NCI-H446 (cell line): ENCODE measurements around the gene LRRC52.

ENCODE experiments used
- DNase-seq, 2 experiments: peaks; one replicate each; lab custom pipeline; 2025; lab: John Stamatoyannopoulos, UW

The LRRC52 gene, protein sequence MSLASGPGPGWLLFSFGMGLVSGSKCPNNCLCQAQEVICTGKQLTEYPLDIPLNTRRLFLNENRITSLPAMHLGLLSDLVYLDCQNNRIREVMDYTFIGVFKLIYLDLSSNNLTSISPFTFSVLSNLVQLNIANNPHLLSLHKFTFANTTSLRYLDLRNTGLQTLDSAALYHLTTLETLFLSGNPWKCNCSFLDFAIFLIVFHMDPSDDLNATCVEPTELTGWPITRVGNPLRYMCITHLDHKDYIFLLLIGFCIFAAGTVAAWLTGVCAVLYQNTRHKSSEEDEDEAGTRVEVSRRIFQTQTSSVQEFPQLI

DNA sequence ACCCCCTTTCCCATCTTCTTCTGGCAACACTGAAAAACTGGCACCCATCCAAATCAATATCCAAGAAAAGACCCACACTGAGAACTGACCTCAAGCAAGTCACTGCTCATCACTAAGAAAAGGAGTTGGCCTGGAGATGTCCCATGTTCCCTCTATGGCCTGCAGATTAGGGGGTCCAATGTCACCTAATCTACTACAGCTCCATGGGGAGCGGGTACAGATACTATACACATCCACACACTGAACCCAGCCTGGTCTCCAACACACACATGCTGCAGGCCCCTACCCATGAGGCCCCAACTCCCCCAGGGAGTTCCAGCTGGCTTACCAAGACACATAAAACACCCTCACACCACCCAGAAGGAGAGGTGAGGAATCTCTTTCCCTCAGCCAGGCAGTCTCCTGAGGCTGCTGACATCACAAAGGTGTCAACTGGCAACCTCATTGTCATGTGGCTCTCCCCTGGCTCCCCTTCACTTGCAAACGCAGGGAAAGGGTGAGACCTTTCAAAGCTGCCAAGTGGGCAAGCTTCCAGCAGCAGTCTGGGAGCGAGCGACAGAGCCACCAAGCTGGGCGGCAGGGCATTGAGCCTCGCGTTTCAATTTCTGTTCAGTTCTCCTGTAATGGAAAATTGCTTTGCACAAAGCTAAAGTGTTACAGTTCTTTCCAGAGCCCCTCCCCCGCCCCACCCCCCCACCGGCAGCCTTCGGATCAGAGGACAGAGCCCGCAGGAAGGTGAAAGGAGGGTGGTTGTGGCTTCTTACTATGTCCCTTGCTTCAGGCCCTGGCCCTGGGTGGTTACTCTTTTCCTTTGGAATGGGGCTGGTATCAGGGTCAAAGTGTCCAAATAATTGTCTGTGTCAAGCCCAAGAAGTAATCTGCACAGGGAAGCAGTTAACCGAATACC lies at the start of gene LRRC52:
Gene LRRC52 (plus strand): TSS at position 469 of the 907 bp plus-strand sequence. CDS start 297 bp downstream, at position 766.
- peak in 1 of 2 experiments; percentile 55 for DNase-seq

DNA sequence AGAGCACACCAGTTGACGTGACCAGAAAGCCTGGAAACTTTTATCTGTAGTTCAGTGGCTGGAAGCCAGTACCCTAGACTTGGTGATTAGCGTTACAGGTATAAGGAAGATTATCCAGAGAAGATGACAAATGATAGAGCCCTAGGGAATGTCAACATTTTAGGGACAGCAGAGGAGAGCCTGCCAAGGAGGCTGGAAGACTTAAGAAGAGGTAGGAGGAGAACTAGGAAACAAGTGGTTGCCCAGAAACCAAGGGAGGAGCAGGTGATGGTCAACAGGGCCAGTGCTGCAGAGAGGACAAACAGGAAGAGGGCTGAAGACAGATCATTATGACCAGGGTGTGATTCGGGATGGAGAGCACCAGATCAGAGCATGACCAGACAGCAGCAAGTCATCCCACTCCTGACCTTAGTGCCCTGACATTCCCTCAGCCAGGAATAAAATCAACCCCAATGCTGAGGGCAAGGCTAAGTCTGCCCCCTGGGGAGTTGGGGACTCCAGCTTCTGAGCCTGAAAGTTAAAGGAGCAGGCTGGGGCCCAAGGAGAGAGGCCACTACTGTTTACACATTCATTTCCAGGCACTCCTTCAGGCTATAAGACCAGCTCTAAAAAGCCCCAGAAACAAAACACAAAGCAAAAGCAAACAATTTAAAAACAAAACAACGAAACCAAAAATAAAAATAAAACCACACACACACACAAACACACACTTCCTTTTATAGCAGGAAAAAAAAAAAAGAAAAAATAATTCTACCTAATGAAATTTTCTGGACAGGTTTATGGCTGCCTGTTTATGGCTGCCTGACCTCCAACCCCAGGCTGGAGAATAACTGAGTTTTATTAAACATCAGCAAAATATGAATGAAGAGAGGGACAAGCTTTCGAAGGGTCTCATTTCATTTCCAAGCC lies 48.6 kb upstream of the LRRC52 start:
- no peak for DNase-seq

DNA sequence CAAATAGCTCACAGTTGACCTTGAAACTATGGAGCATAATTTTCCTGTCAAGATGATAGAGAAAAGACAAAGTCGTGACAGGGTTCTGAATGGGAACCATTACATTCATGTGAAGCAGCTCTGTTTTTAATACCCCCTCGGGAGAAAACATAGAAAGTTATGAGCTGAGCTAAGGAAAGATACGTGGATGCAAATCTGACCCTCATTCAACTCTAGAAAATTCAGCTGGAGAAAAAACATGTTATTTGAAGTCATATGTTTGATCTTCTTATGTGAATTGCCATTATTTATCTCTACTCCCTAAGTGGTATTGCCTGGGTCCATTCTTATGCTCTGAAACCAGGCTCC lies 48.0 kb upstream of the LRRC52 start:
- DNase-seq, result no peak

DNA sequence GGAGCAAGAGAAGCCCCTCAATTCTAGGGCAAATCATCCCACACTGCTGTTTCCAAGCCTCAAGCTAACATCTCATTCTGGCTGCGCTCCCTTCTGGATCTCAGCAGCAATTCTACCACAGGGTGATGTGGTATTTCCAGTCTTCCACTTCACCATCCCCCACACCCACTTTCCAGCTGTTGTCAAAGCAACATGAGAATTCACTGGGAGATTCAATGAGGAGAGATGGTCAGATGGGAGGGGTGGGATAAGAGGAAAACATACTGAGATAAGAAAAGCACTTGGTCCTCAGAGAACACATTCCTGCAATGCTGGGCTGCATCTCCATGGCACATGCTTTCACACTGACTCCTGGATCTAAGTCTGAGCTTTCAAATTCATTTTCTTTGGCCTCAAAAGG lies 47.3 kb upstream of the LRRC52 start:
- no peak for DNase-seq

DNA sequence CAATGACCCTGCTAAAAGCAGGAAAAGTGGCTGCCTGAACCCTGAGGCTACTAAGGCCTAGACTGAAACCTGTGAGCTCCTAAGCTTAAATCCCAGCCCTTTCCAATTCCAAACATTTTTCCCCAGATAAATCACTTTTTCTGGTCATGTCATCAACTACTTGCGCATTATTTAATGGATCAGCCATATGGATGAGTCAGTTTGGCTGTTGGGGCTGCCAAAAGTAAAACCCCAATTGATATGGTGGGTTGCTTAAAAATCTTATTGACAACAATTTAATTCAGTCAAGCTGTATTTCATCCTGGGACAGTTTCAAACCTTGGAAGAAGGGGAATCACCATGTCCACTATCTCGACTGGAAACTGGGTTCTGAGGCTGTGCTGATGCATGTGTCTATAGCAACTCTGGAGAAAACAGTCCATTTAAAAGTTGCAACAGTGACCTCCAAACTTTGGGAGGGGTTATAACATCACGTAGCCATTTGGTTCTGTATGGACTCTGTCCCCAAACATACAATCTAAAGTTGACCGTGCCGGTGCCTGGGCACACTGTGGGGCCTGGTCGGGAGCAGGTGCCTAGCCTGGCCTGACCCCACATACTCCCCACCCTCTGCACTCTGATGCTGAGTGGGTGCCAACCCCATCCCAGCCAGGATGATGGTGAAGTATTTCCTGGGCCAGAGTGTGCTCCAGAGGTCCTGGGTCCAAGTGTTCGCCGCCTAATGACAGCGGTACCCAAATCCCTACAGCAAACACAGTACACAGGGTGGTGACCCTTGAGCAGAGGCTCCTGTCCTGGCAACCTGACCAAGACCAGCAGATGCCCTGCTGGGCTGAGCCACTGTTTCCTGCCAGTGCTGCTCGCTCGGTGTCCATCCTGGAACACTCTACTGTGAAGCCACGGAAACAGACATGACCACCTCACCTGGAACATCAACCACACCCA lies 46.5 kb upstream of the LRRC52 start:
- no peak for DNase-seq

DNA sequence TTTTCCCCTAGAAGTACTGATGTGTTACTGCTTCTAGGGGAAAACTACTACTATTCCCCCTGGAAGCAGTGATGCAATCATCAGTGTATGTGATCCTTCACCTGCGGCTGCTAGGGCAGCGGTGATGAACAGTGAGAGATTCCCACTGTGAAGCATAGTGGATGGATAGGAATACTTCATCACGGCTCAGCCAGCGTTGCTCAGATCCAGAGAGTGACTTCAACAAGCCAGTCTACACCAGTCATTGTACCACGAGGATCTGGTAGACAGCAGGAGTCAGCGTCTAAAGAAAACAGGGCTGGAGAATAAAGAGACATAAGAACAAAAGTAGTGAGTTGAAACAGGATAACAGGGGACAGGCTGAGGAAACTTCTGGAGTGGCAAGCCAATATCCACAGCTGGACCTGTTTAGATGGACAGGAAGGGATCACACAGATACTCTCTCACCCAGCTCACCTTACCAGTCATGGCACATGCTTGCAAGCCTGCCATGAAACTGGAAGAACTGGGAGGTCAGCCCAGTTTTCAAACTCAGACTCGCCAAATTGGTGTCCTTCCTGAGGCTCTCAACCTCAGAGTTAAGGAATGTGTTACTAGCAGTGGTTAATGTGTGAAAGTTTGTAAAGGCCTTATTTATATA lies 42.4 kb upstream of the LRRC52 start:
- DNase-seq, result no peak

DNA sequence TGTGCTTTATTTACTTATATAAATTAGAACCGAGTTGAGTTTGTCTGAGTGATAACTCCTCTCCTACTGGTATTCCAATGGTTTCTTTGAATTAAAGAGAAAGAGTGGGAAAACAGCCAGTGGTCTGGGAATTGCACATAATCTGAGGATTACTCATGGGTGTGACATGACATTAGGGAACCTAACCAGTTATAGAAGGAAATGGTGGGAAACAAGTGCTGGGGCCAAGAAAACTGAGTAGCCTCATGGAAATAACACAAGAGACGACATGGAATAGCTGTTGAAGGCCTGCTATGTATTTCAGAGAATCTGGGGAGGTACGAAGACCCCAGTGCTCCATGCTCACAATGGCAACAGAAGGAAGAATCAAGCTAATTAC lies 41.8 kb upstream of the LRRC52 start:
- no peak for DNase-seq

DNA sequence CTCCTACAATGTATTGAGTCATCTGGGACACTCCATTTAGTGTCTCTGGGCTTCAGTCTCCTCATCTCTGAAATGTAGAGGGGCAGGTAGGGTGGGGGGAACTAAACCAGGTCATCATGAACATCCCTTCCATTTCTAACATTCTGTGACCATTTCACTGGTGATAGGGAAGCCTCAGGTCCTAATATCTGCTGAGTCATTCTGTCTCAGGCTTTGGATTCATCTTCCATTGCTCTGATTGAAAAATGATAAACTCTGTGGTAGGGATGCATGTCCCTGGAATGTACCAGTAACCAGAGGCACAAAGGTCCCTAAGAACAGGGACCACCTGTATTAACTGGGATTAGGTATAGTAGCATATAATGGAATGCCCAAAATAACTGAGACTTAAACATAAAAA lies 36.2 kb upstream of the LRRC52 start:
- DNase-seq, result no peak

DNA sequence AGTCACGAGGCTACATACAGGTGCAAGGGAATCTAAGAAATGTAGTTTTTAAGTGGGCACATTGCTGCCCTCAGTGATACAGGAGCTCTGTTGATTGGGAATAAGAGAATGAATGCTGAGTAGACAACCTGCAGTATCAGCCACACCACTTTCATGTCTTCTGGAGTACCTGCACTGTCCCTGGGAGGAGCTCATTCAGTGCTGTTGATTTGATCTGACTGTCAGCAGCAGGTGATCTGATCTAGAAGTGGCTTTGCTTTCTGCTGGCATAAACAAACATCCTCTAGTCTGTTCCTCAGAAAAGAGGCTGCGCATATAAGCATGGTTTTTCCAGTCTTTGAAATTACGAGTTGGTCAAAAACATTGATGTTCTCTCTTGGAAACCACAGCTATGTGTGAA lies 35.5 kb upstream of the LRRC52 start:
- no peak for DNase-seq

DNA sequence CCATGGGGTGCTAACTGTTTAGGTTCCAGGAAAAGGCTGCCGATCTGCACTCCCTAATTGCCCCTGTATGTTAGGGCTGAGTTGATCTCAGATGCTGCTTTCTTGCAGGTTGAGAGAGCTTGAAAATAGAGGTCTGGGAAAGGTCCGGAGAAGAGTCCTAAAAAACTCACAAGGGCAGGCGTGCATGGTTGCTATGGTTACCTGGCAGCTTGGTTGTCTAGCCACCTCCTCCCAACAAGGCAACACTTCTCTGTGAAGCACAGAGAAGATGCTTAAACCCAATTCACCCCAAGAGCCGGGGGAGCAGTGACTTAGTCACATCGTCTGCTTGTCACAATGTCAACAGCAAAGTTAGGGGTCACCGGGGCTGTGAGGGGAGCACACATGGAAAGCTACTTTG lies 31.0 kb upstream of the LRRC52 start:
- no peak for DNase-seq

DNA sequence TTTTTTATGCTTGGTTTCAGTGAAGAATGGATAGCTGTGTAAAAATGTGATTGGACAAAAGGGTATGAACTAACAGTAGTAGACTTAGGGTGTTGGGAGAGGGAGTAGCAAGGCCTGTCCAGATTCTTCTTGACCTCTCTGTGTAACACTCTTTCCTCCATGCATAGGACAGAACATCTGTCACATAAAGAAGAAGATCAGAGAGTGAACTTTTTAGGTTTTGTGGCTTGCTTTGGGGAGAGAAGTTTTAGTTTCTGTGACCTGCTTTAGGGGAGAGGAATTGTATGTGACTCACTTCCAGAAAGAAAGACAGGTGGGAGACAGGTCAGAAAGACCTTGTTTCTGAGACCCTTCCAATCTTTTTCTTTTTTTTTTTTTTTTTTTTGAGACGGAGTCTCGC lies 27.3 kb upstream of the LRRC52 start:
- no peak for DNase-seq

DNA sequence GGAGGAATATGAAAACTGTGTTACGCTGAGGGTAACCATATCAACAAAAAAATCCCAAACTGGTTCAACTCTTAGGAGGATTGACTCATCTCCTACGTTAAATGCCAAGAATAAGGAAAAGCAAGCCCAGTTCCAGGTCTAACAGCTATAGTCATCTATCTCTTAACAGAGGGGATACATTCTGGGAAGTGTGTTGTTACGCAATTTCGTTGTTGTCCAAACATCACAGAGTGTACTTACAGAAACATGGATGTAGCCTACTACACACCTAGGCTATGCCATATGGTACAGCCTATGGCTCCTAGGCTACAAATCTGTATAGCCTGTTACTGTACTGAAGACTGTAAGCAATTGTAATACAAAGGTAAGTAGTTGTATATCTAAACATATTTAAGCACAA lies 23.2 kb upstream of the LRRC52 start:
- DNase-seq, result no peak

DNA sequence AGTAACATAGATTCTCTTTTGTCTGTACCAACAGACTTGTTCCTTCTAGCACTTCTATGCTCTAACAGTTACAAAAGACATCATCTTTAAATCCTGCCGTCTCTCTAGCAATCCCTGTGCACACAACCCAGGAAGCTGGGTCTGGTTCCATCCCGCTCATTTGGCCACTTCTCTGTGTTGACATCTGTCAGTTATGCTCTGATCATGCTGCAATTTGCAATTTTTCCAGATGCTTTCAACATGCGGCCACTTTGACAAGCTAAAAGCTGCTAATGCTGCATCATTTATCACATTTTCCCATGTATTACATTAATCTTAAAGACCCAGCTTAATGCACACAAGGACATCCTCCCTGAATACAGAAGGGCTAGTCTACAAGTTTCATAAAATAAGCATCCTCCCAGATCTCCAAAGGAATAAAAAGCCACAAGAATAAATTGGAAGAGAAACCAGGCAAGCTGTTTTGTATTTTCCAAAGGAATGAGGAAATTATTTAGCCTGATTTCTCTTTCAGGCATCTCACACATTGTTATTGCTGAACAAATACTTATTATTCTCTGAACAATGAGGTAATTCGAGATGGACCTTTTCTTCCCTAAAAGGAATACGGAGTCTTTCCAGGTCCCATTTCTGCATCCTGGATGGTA lies 19.0 kb upstream of the LRRC52 start:
- no peak for DNase-seq

DNA sequence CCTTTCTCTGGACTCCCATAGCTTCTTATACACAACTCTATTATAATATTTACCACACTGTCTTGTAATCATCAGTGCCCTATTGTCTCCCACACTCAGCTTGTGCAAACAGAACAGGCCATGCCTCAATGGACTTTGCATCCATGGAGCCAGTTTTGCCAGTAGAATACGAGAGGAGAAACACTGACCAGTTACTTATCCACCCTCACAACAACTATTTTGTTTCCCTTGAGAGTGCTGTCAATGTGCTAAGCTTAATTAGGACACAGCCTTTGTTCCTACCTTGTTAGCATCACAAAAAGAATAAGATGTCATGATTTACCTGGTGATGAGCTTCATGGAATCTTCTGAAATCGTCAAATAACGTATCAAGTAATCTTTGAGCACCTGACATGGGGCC lies 18.1 kb upstream of the LRRC52 start:
- no peak for DNase-seq

DNA sequence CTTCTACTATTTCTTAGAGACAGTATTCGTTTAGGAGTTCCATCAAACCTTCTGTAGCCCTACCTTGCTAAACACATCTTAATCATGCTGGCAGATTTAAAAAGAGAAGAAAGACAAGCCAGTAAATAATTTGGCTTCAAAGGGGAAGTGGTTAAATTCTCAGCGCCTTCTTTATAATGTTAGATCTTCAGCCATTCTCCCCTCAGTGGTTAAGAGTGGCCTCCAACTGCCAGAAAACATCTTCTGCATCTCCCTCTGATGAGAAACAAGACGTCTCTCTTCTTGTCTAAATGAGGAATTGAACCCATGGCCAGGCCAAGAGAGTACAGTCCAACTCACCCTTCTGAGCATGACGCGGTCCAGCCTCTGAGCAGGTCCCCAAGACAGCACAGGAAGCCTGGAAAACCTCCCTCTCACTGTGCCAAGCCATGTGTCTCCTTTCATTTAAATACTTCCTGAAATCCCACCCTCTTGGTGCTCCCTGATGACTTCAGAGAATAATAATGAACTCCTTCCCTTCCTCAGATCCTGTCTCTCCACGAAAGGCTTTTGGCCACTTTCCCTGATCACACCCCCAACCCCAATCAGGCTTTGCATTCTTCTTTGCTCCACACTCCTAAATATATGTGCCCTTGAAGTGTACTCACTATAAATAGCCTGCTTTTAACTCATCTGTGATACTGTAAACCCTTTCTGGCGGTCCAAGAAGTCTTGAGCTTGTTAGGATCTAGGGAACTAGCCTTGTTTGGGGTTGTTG lies 16.4 kb upstream of the LRRC52 start:
- DNase-seq, result no peak

DNA sequence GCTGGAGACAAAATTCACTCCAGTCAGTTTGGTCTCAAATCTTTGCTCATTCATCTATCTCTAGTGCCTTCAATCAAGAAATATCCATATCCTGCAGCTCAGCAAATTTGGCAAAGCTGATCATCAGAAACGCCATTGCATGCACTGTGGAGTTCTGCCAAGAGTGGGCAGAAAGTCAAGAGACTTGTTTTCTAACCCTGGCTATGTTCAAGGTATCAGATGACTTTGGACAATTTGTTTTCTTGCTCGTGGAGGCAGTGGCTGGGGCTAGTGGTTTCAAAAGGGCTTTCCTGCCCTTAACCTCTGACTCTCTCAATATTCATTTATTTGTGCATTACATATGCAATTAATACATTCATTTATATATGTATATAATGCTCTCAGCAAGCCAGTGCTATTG lies 12.8 kb upstream of the LRRC52 start:
- DNase-seq, result peak in 1 of 2 experiments; percentile 37

DNA sequence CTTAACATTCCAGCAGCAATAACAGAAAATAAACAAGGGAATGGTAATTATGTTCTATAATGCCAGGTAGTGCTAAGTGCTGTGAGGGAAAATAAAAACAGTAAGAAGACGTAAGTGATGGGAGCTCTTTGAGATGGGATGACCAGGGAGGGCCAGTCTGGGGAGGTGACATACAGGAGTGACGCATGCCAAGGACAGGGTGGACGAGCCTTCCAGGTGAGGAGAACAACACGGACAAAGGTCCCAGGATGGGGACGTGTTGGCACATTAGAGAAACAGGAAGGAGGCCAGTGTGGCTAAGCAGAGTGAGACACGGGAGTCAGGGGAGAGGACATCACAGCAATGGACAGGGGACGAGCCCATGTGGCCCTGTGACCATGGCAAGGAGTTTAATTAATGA lies 11.7 kb upstream of the LRRC52 start:
- DNase-seq, result no peak

DNA sequence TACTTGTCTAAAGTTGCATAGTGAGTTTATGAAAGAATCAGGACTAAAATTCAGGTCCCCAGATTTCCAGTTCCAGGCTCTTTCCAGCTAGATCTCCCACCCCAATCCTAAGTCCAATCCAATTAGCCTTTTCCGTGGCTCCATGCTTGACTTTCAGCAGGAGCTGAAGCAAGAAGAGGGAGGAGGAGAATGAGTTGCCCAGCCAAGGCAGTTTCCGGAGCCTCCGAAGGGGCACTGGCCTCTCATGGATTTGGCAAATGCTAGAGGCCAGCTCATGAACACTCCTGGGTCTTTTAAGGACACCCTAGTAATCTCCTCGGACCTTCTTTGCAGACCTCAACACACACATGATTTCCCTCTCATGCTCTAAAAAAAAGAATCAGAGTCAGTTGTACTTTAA lies 10.5 kb upstream of the LRRC52 start:
- no peak for DNase-seq

DNA sequence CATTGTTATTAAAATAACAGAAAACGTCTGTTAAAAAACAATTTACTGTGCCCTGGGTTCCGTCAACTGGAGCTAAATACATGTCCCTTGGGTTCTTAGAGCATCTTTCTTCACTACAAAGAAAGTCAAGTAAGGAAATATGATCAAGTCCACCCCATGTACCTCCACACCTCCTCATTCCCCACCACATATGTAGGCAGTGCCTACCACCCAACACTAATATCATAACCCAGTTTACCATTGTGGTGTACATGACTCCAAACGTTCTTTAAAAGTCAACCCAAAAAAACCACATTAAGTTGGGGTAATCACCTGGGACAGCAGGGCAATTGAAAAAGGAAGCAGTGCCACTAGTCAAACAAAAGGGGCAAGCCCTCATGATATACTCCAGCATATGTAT lies 7.8 kb upstream of the LRRC52 start:
- no peak for DNase-seq
